GM23248 (cell line): ENCODE measurements around the gene KIFAP3. TPM values are rescaled to one million over a fixed set of nuclear protein-coding genes. Genes with fewer than 3 reads are reported as not detected.
"Not testable (repeated sequence)": the region's sequence is repeated elsewhere in the genome, so short reads cannot be mapped to it uniquely, and the experiment has no call there.

Experiments used
- DNase-seq: peaks from one replicate; pipeline ENCODE4 v3.0.0-alpha.2; 2015
- H2AFZ ChIP-seq: fragments of 200-600 bp; sonication (generic); 2 replicates; pipeline ENCODE4 v1.6.1; 2016; ENCODE audit warnings: antibody characterized with exemption
- H3F3A ChIP-seq: fragments of 200-600 bp; sonication (generic); 2 replicates; pipeline ENCODE4 v1.6.1; 2016; ENCODE audit warnings: mild to moderate bottlenecking, antibody characterized with exemption, mixed run types; ENCODE audit not compliant: insufficient read depth
- H3K27ac ChIP-seq: fragments of 200-600 bp; sonication (generic); 2 replicates; pipeline ENCODE4 v1.5.1; 2016; ENCODE audit warnings: mild to moderate bottlenecking
- H3K27me3 ChIP-seq: fragments of 200-600 bp; sonication (generic); replicated peaks from 2 replicates; pipeline ENCODE4 v1.6.1; 2016; ENCODE audit warnings: mild to moderate bottlenecking; ENCODE audit not compliant: insufficient read depth
- H3K36me3 ChIP-seq: fragments of 200-600 bp; sonication (generic); 2 replicates; pipeline ENCODE4 v1.6.1; 2016; ENCODE audit warnings: low read depth, mild to moderate bottlenecking
- H3K4me1 ChIP-seq: fragments of 200-600 bp; sonication (generic); 2 replicates; pipeline ENCODE4 v1.6.1; 2016; ENCODE audit warnings: mild to moderate bottlenecking; ENCODE audit not compliant: insufficient read depth
- H3K4me2 ChIP-seq: fragments of 200-600 bp; sonication (generic); one replicate; pipeline ENCODE4 v1.6.1; 2016; ENCODE audit warnings: mild to moderate bottlenecking; ENCODE audit not compliant: unreplicated experiment
- H3K4me3 ChIP-seq: fragments of 200-600 bp; sonication (generic); 2 replicates; pipeline ENCODE4 v1.5.1; 2016; ENCODE audit warnings: mild to moderate bottlenecking
- H3K79me2 ChIP-seq: fragments of 200-600 bp; sonication (generic); 2 replicates; pipeline ENCODE4 v1.6.1; 2016; ENCODE audit warnings: mild to moderate bottlenecking; ENCODE audit not compliant: insufficient read depth
- H3K9ac ChIP-seq: fragments of 200-600 bp; sonication (generic); 2 replicates; pipeline ENCODE4 v1.6.1; 2016; ENCODE audit warnings: mild to moderate bottlenecking
- H3K9me2 ChIP-seq: fragments of 200-600 bp; sonication (generic); 2 replicates; pipeline ENCODE4 v1.6.1; 2016; ENCODE audit warnings: mixed run types, mild to moderate bottlenecking, moderate library complexity; ENCODE audit not compliant: insufficient read depth
- H3K9me3 ChIP-seq: fragments of 200-600 bp; sonication (generic); one replicate; pipeline ENCODE4 v1.6.1; 2017; ENCODE audit warnings: low read depth
- H4K20me1 ChIP-seq: fragments of 200-600 bp; sonication (generic); 2 replicates; pipeline ENCODE4 v1.6.0; 2016; ENCODE audit not compliant: insufficient read depth
- EZH2 ChIP-seq: fragments of 200-600 bp; sonication (generic); IDR thresholded peaks from 2 replicates; pipeline ENCODE4 v1.6.1; 2018; ENCODE audit warnings: antibody characterized with exemption, mild to moderate bottlenecking; ENCODE audit not compliant: insufficient read depth, poor library complexity, severe bottlenecking
- EZH2phosphoT487 ChIP-seq: fragments of 200-600 bp; sonication (generic); IDR thresholded peaks from 2 replicates; pipeline ENCODE4 v1.6.1; 2018; ENCODE audit warnings: antibody characterized with exemption, moderate library complexity, mild to moderate bottlenecking, low read depth; ENCODE audit not compliant: insufficient read depth
- WGBS, 2 experiments: methylation state at CpG; one replicate each; pipeline ENCODE4 v1.1.6; 2015 to 2017; ENCODE audit warnings: low lambda C conversion rate in 2 of 2, low coverage in 1 of 2; ENCODE audit errors: missing lambda C conversion rate in 2 of 2; 5-methylcytosine and 5-hydroxymethylcytosine counted together
- in situ Hi-C: fragments of 300-500 bp; cut with MboI; formaldehyde crosslinking; loops from 2 replicates; pipeline ENCODE4 v1.15.0; 2020
- polyA plus RNA-seq: library from polyadenylated mRNA; unstranded; fragments of >200 nt; fragmentation: Nextera tagmentation; extraction: Ambion mirVana; gene quantifications from 2 replicates; pipeline ENCODE4 v1.2.1, GENCODE V29; 2016
- total RNA-seq: library from RNA; depleted of rRNA; stranded (reverse); fragments of >200 nt; shearing (Covaris generic); gene quantifications from 2 replicates; pipeline ENCODE4 v1.2.3, GENCODE V29; 2014

The KIFAP3 gene
- total and polyA plus RNA-seq, 2 experiments from 2014 or later, result 23.1 to 30.7 TPM

DNA sequence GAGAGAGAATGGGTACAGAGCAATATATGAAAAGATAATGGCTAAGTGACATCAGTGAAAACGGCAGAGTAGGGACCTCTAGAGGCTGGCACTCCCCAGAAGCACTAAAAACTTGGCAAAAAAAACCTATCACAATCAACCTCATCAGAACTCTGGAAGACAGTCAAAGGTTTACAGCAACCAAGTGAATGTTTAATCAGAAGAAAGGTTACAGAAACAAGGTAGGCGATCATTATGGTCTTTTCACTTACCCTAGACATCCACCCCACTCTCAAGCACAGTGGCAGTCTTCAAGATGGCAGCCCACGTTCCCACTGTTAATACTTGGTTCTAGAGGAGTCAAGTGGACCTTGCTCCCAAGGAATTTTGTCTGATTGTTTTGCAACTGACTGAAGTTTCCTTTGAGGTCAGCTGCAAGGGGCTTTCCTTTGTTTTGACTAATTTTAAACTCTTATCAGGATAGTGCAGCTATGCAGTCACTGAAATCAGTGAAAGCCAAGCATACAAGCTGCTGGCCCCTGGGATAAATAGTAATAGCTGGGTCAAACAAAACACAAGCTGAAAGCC is 7.2 kb downstream of the KIFAP3 start:
- Histone ChIP-seq H3K27ac (no peak overlapping the region), H2AFZ (no peak overlapping the region), H3K9me2 (no peaks in the 10 kb centered on the region), H3K4me2 (no peak overlapping the region), H3K36me3 (no peaks in the 10 kb centered on the region), H3K27me3 (no peaks in the 10 kb centered on the region), H3K4me3 (no peak overlapping the region), H3K79me2 (peaks cover 89% of the 10 kb centered on the region), H3K9me3 (no peaks in the 10 kb centered on the region), H3K4me1 (peaks cover 8% of the 10 kb centered on the region; the same call in 1 of the 2 replicates), H3F3A (no peaks in the 10 kb centered on the region), H3K9ac (no peak overlapping the region), H4K20me1 (no peaks in the 10 kb centered on the region)
- DNase-seq, result no peak
- in situ Hi-C loops, result no loop called here
- 90 to 95% methylated on average over 3 of the region's 3 CpGs for WGBS, 2 experiments
- no peak for TF ChIP-seq EZH2
- no peak for TF ChIP-seq EZH2phosphoT487

DNA sequence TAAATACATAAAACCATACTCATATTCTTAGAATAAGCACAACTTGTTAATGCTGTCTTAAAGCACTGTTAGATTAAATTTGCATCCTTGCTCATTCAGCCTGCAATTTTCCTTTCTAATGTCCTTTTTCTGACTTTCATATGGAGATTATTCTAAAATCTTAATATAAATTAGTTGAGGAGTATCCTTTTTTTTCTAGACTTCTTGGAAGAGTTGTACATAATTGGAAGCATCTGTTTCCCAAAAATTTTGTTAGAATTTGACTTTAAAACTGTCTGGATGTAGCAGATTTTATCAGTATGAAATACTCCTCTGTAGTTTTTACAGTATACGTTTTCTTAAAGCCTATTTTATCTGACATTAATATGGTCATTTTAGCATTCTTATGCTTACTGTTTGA is 9.7 kb downstream of the KIFAP3 start:
- no peak for TF ChIP-seq EZH2
- H3K36me3 ChIP-seq, result no peaks in the 10 kb centered on the region
- peaks cover 8% of the 10 kb centered on the region; the same call in 1 of the 2 replicates for H3K4me1 ChIP-seq
- no peak overlapping the region for H3K27ac ChIP-seq
- peaks cover 74% of the 10 kb centered on the region for H3K79me2 ChIP-seq
- 38 to 43% methylated on average over 1 of the region's 1 CpG for WGBS, 2 experiments
- H3K27me3 ChIP-seq, result no peaks in the 10 kb centered on the region
- no peak overlapping the region for H3K9ac ChIP-seq
- no peak for DNase-seq
- H3K4me3 ChIP-seq, result no peak overlapping the region
- no peaks in the 10 kb centered on the region for H3K9me3 ChIP-seq
- in situ Hi-C loops, result no loop called here
- no peak overlapping the region for H2AFZ ChIP-seq
- no peaks in the 10 kb centered on the region for H3K9me2 ChIP-seq
- H4K20me1 ChIP-seq, result no peaks in the 10 kb centered on the region
- no peaks in the 10 kb centered on the region for H3F3A ChIP-seq
- H3K4me2 ChIP-seq, result no peak overlapping the region

DNA sequence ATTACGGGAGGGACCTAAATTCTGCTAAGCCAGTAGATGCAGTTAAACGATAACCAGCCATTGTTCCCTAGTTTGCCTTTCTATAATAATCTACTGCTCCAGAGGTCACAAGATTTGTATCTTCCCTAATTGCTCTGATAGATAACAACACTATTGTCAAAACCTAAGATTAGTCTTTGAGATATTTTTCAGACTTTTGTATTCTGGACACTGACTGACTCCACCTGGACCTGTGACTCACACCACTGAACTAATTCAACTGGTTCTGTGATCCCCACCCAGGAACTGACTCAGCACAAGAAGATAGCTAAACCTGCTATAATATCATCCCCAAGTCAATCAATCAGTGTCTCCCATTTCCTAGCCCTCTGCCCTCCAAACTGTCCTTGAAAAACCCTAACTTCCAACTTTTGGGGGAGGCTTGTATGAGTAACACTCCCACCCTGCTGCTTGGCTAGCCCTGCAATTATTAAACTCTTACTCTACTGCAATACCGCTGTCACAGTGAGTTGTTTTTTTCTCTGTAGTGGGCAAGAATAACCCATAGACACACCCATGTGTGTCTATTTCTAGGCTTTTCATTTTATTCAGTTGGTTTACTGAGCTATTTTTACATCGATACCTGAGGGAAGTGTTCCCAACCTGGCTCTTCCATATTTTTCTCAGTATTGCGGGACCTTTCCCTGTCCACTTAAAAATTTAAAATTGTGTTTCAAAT is 11.2 kb downstream of the KIFAP3 start:
- Histone ChIP-seq H3K9me3 (no peaks in the 10 kb centered on the region), H4K20me1 (no peaks in the 10 kb centered on the region), H3K4me1 (0 out of 2 replicates have a peak, but pooled peaks cover 8% of the 10 kb centered on the region), H3K4me3 (no peak overlapping the region), H3K9ac (no peak overlapping the region), H3F3A (no peaks in the 10 kb centered on the region), H3K9me2 (no peaks in the 10 kb centered on the region), H2AFZ (no peak overlapping the region), H3K27ac (no peak overlapping the region), H3K27me3 (no peaks in the 10 kb centered on the region), H3K36me3 (no peaks in the 10 kb centered on the region), H3K4me2 (peak overlapping the region; percentile 7), H3K79me2 (peaks cover 74% of the 10 kb centered on the region)
- TF ChIP-seq EZH2phosphoT487 (no peak), EZH2 (no peak)
- 98 to 99% methylated on average over 5 of the region's 5 CpGs for WGBS, 2 experiments
- in situ Hi-C loops, result no loop called here
- DNase-seq, result peak; percentile 31

DNA sequence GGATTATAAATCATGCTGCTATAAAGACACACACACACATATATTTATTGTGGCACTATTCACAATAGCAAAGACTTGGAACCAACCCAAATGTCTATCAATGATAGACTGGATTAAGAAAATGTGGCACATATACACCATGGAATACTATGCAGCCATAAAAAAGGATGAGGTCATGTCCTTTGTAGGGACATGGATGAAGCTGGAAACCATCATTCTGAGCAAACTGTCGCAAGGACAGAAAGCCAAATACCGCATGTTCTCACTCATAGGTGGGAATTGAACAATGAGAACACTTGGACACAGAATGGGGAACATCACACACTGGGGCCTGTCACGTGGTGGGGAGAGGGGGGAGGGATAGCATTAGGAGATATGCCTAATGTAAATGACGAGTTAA is 12.8 kb downstream of the KIFAP3 start:
- H3K36me3 ChIP-seq, H3K9me3 ChIP-seq, H3K4me3 ChIP-seq, H2AFZ ChIP-seq, H3K9me2 ChIP-seq, H3K4me2 ChIP-seq, H3K9ac ChIP-seq, H3K27ac ChIP-seq, in situ Hi-C loops, H3K27me3 ChIP-seq, DNase-seq, H3F3A ChIP-seq, H3K4me1 ChIP-seq, H4K20me1 ChIP-seq: not testable (repeated sequence)
- WGBS, 2 experiments, result 90 to 95% methylated on average over 4 of the region's 4 CpGs
- peaks cover 76% of the 10 kb centered on the region for H3K79me2 ChIP-seq

DNA sequence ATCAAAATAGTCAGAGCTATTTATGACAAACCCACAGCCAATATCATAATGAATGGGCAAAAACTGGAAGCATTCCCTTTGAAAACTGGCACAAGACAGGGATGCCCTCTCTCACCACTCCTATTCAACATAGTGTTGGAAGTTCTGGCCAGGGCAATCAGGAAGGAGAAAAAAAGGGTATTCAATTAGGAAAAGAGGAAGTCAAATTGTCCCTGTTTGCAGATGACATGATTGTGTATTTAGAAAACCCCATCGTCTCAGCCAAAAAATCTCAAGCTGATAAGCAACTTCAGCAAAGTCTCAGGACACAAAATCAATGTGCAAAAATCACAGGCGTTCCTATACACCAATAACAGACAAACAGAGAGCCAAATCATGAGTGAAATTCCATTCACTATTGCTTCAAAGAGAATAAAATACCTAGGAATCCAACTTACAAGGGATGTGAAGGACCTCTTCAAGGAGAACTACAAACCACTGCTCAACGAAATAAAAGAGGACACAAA is 14.4 kb downstream of the KIFAP3 start:
- H3F3A ChIP-seq, H2AFZ ChIP-seq, H3K36me3 ChIP-seq, H3K9ac ChIP-seq, H3K4me1 ChIP-seq, H3K9me2 ChIP-seq, H3K9me3 ChIP-seq, H3K27ac ChIP-seq, in situ Hi-C loops, H3K4me2 ChIP-seq, H3K27me3 ChIP-seq, DNase-seq, H4K20me1 ChIP-seq, H3K4me3 ChIP-seq: not testable (repeated sequence)
- WGBS, 2 experiments, result 92 to 93% methylated on average over 3 of the region's 3 CpGs
- H3K79me2 ChIP-seq, result peaks cover 75% of the 10 kb centered on the region
